GM19452 (cell line): ENCODE results near the gene DNAH12.
"Not testable (repeated sequence)": the region's sequence is repeated elsewhere in the genome, so short reads cannot be mapped to it uniquely, and the experiment has no call there.

Experiments used
- ATAC-seq: cut with Tn5 transposase; IDR thresholded peaks from one replicate; pipeline ENCODE4 v1.9.1; 2021; ENCODE audit not compliant: unreplicated experiment

The DNAH12 gene

DNA sequence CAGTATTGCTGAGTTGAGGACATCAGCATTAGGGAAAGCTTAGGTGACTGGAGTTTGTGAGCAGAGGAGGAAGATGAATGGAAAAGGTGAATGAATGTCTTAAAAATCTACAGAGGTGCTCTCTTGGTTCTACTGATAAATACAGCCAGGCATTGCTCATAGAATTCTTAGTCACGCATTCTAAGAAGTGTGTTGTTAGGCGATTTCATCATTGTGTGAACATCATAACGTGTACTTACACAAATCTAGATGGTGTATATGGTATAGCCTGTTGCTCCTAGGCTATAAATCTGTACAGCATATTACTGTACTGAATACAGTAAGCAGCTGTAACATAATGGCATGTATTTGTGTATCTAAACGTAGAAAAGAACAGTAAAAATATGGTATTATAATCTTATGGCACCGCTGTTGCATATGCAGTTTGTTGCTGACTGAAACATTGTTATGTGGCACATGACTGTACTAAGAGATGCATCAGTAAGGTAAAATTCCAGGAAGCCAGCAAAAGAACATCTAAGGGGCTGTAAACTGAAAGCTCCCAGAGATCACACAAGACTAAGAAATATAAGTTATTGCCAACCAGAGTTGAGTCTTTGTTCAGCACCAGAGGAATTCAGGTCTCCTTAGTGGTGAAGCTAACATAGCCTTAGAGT, 208.7 kb downstream of the DNAH12 start:
- no peak for ATAC-seq

DNA sequence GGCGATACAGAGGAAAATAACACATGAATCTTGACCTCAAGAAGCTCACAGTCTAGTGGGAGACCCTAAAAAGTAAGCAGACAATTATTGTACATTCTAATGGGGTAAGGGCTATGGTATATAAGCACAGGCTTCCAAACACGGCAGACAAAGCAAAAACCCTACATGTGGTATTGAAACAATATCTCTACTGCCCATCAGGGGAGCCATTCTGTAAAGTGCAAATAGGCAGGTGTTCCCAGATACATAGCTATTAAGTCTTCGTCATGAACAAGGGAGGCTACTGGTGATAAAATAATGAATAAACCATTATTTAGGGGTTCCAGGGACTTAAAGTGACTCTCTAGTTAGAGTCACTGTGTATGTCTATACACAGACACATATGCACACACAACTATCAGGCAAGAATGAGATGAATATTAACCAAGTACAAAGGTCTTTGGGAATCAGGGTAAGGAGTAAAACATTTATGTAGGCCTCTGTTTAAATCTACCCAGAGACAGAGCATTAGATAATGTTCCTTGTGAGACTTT, 213.0 kb downstream of the DNAH12 start:
- no peak for ATAC-seq

DNA sequence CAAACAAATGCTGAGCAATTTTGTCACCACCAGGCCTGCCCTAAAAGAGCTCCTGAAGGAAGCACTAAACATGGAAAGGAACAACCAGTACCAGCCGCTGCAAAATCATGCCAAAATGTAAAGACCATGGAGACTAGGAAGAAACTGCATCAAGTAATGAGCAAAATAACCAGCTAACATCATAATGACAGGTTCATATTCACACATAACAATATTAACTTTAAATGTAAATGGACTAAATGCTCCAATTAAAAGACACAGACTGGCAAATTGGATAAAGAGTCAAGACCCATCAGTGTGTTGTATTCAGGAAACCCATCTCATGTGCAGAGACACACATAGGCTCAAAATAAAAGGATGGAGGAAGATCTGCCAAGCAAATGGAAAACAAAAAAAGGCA, 217.6 kb downstream of the DNAH12 start:
- ATAC-seq, result not testable (repeated sequence)

DNA sequence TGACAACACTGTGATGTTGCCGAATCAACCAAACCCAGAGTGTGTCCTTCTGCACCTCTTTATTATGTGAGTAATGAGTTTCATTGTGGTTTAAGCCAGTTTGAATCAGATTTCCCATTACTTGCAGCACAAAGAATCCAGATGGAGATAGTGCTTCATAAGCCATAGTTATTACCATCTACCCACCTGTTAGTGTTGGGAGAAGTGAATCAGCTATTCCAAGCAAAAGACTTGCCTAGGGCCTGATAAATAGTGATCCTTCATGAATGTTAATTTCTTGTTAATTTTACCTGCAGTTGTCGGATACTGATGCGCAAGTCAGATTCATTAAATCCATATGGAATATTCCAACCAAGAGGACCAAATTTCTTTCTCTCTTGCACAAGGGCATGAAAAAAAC, 229.9 kb downstream of the DNAH12 start:
- ATAC-seq, result no peak

DNA sequence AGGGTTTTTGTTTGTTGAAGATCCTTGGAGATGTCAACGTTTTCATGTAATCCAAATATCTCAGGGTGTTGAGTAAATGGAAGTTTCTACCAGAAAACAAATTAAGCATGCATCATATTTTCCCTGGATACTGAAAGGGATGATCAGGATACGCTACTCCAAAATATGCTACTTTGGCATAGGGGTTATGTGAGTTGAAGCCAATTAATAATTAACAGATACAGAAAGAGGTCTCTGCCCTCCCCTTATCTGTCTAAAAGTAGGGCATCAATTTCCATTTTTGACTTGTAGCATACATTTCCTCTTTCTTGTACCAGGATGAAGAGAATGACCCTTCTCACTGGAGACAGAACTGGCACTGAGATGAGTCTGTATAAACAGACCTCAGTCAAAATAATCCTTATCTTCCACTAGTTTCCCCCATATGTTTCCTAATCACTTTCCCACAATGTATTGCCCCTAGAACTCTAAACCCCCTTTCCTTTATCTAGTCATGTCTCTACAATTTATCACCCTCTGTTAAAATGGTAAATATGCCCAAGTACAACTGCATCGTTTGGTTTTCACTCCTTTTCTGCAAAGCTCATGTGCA, 234.3 kb downstream of the DNAH12 start:
- ATAC-seq, result no peak

DNA sequence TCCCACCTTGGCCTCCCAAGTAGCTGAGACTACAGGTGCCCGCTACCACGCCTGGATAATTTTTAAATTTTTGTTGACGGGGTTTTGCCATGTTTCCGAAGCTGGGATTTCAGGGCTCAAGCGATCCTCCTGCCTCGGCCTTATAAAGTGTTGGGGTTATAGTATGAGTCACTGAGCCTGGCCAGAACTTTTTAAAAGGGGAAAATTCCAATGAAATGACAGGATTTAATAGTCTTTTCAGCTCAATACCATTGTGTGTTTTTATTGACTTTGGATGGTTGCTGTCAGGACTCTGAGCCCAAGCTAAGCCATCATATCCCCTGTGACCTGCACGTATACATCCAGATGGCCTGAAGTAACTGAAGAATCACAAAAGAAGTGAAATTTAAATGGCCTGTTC, 240.6 kb downstream of the DNAH12 start:
- not testable (repeated sequence) for ATAC-seq

DNA sequence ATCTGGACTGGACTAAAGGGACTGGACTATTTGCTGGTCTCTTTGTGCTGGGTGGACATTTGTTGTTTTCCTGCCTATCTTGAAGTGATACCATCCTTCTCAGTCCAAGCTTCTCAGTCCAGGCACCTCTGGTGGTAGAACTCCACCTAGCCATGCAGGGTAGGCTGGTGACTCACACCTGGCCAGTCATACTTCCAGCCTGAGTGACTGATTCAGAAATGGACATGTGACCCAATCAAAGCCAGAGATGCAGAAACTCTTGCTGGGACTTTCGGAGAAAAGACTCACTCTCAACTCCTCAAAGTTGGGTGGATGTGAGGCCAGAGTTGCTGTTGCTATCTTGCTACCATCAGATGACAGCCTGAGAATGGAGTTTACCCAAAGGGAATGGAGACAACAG, 246.1 kb downstream of the DNAH12 start:
- ATAC-seq, result no peak

DNA sequence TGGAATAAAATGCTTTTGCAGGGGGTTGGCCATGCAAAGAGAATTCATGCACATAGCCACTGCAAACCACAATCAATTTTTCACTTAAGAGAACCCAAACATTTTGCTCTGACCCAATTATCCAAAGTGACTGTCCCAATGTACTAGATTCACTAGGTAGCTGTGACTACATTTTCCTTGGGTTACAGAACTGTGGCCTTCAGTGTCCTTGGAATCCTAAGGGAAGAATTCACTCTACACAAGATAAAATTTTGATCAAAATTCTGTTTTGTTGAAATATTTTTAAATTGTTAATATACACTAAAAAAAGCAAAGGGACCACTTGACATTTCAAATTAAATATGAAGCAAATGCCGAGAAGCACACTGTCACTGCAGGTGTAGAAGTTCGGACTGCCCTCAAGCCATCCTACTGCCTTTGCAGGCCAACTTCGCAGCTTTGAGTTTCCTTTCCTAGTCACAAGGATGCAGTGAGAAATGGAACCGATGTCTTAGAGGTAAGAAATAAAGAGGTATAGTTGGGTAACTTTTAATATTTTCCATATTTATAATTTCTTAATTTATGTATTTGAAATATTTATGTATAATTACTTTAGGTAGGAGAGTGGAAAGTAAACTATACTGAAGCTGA, 251.1 kb downstream of the DNAH12 start:
- no peak for ATAC-seq

DNA sequence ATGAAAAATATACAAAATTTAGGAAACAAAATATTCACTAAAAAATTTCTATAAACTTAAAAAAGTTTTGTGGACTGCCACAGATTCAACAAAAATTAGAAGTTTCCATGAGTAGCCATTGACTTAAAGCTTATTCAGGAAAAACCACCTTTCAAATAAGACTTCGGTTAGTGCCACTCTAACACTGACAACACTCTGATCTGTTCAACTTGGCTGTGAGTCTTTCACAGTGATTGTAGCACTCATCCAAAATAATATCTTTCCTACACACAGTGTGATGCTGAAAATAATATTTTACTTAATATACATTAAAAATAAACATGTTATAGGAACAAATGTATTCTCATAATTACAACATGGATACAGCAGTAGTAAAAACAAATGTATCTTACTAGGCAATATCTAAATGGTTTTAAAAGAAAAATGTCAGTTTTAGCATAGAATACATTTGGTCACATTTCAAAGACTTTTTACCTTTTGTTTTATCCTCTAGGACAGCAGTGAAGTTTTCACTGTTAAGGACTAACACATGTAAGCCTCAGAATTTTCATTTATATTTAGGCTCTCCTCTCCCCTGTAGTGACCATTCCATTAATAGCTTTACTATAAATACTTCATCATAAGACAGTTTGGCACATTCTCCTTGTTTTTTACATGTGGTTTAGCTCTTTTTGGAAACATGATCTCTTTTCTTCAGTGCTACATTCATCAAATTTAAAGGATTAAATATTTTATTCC, 251.8 kb downstream of the DNAH12 start, which contains the start of gene ASB14:
ASB14 (minus strand) TSS at position 527 of the 738 bp plus-strand sequence. CDS start 652 bp downstream, outside the sequence.
- no peak for ATAC-seq

DNA sequence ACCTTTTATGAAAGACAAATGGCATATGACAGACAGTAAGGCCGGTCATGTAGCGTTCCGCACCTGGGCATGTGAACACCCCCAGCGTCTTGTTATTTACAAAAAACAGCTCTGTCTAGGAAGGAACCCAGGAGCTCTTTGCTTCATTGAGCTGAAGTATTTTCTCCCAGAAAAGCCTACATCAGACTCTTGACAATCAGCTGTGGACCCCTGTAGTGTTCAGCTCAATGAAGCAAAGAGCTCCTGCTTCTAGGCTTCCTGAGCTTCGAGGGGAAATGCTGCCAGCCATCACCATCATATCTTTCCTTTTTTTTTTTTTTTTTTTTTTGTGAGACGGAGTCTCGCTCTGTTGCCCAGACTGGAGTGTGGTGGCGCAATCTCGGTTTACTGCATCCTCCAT, 255.7 kb downstream of the DNAH12 start:
- ATAC-seq, result no peak

DNA sequence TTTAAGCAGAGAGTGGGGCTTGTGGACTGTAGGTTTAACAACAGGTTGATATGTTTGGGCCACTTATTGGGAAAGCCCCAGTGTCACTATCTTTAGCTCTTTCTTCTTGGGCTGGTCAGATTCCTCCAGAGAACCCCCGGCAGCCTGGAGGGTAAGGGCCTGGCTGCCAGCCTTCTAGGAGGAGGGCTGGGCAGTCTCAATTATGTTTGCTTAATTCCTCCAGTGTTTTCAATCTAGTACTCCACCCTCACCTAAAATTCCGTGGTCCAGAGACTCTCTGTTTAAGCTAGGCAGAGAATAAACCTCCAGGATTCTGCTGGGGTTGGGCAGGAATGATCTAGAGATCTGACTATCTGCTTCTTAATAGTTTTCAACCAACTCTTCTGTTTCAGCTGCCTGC, 256.9 kb downstream of the DNAH12 start:
- ATAC-seq, result no peak

DNA sequence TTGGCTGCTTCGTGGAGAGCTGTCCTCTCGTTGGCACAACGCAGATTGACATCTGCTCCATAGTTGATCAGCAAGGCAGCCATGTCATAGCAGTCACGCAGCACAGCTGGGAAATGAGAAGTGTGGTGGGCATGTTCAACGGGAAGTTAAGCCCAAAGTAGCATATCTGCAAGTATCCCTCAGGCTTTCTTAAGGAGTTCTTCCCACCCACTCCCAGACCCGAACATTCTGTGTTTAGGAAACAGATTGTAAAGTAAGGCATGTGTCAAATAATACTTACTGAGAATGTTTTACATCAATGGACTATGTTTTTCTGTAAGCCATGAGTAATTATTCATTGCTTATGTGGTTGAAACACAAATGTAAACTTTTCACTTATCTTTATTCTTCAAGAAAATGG, 260.8 kb downstream of the DNAH12 start:
- no peak for ATAC-seq

DNA sequence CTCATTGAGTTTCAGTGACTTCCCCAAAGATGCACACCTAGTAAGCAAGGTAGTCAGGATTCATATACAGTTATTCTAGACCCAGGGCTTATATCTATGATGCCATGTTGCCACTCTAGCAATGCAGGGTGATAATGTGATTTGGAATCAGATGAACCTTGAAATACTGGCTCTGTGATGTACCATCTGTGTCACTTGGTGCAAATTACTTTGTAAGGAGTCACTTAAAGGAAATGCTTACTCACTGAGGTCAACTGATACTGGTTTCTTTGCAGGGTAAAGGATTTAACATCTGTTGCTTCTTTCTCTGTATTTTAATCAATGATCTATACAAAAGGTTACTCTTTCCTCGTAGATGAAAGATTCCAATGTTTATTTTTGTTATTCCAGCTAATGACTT, 262.4 kb downstream of the DNAH12 start:
- no peak for ATAC-seq

DNA sequence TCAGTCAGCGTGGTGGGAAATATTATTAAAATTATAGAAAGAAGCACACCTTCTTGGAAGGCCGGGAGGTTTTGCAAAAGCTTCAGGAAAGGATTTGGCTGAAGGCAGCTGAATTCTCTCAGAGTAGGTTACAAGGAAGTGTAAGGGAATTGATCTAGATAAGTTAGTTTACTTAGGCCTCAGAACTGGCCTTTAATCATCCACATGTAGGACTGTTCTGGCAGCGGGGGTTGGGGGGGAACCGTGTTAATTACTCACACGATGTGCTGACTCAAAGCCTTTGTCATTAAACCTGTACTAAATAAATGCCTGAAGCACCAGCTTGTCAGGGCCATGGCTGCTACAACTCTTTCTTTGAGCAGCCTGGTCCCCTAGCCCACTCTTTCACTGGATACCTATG, 264.5 kb downstream of the DNAH12 start:
- no peak for ATAC-seq

DNA sequence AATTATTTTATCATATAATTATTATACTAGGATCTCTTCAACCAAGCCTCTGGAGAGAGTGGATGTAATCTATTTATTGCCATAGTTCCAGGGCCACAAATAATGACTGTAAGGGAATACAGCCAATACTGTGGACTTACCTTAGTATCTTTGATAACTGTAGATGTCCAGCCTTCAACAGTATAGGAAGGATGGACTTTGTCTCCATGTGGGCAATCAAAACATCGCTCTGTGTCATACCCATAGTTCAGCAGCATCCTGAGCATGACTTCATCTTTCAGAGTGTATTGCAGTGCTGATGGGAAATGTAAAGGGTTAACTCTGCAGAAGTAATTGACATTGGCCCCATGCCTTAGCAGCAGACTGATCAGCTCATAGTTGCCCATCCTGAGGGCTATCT, 265.9 kb downstream of the DNAH12 start:
- no peak for ATAC-seq

DNA sequence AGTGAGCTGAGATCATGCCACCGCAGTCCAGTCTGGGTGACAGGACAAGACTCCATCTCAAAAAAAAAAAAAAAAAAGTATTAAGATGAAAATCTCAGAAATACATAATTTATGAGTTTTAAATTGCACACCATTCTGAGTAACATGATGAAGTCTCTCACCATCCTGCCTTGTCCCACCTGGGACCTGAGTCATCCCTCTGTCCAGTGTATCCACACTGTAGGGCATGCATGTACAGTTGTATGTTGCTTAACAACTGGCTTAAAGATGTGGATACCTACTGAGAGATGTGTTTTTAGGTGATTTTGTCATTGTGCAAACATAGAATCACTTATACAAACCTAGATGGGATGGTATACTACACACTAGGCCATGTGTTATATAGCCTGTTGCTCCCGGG, 268.8 kb downstream of the DNAH12 start:
- ATAC-seq, result no peak

DNA sequence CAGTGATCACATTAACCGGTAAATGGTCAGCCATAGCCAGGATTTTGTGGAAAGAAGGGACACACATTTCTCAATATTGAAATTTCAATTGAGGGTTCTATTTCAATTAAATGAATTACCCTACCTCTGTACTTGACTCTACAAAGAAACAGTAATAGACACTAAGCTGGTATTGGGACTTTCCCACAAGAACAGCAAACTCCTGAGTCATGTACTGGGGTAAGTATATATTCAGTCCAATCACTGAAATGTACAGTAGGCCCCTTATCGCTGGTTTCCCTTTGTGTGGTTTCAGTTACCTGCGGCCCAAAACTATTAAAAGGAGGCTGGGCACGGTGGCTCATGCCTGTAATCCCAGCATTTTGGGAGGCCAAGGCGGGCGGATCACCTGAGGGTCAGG, 269.3 kb downstream of the DNAH12 start:
- no peak for ATAC-seq

DNA sequence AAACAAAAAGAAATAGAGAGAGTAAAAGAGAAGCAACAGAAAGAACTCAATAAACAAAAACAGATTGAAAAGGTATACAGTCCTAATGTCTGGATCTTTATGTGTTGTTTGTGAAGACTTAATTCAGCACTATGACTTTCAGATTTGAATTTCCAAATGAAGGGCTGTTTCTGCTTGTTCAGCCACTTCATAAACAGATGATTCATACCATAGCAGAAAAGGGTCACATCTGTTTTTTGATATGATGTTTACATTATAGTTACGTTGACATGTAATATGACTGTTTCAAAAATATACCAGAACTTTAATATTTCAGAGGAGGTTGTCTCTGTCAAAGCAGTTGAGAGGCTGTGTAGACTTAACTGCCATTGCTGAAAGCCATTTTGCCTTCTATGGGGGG, 275.7 kb downstream of the DNAH12 start:
- ATAC-seq, result no peak

DNA sequence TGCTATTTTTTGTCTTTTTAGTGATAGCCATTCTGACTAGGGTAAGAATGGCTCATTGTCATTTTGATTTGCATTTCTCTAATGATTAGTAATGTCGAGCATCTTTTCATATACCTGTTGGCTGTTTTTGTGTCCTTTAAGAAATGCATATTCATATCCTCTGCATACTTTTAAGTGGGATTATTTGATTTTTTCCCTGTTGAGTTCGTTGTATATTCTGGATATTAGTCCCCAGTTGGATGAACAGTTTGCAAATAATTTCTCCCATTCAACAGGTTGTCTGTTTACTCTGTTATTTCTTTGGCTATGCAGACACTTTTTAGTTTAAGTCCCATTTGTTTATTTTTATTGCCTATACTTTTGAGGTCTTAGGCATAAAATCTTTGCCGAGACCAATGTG, 282.2 kb downstream of the DNAH12 start:
- ATAC-seq, result no peak

DNA sequence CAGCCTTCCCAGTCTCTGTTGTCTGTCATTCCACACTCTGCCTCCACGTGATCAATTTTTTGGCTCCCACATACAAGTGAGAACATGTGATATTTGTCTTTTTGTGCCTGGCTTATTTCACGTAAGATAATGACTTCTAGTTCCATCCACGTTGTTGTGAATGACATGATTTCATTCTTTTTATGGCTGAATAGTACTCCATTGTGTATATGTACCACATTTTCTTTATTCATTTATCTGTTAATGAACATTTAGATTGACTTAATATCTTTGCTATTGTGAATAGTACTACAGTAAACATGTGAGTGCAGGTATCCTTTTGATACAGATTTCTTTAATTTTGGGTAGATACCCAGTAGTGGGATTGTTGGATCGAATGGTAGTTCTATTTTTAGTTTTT, 283.0 kb downstream of the DNAH12 start:
- no peak for ATAC-seq

DNA sequence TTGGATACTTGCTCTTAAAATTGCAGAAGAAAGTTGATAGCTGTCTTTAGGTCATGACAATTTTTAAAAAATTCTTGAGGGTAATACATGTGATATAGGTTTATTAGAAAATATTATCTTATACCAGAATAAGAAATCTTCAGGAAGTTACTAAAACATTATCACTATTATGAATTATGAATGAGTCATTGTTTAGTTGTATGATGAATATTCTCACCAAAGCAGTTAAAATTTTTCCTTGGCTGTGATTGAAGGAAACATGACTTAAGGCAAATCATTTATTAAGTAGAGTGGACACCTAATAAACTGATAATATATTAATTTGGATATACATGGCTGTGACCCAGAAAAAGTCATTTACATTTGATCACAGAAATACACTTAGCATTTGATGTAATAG, 286.5 kb downstream of the DNAH12 start:
- ATAC-seq, result no peak

DNA sequence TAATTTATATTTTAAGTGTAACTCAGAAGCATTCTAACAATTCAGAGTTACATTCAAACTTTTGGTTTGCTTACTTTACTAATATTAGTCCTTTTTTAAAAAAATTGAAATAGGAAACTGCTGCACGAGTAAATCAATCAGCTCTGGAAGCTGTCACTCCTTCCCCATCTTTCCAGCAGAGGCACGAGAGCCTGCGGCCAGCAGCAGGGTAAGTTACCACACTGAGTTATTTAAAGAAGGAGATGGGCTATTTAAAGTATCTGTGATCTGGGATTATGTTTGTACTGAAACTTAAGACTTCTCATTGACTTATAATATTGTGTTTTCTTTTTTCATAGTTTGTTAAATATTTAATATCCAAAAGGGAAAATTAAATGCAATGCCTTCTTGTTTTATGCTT, 287.3 kb downstream of the DNAH12 start:
- ATAC-seq, result no peak
